ENCODE results near the gene GABPA.

Gene GABPA

GRCh38 chr21:25759573-25759972 is 24.8 kb downstream of the GABPA start:
- peaks cover 4% of the 10 kb centered on the region; the same call in 1 of the 2 replicates for H3K79me2 ChIP-seq (ENCODE audit: low read length)
- H3K27ac ChIP-seq (ENCODE audit: low read length): no peak overlapping the region
- no peak for DNase-seq
- peaks cover 9% of the 10 kb centered on the region; the same call in 1 of the 2 replicates for H3F3A ChIP-seq (ENCODE audit: insufficient read depth, low read length)
- H3K9me2 ChIP-seq (replicated peaks; ENCODE audit: insufficient read depth, low read length): no peaks in the 10 kb centered on the region
- H4K20me1 ChIP-seq (ENCODE audit: insufficient read depth, low read length): no peaks in the 10 kb centered on the region
- H2AFZ ChIP-seq (ENCODE audit: low read length): no peak overlapping the region
- no peak overlapping the region for H3K4me3 ChIP-seq (ENCODE audit: low read length)
- TF ChIP-seq EZH2phosphoT487 (IDR thresholded peaks at IDR 0.05; ENCODE audit: low read length): no peak
- TF ChIP-seq EZH2 (optimal IDR thresholded peaks at IDR 0.05; ENCODE audit: low read depth, low read length): no peak
- TF ChIP-seq CTCF (IDR thresholded peaks at IDR 0.05; ENCODE audit: low read length): no peak
- 0 out of 2 replicates have a peak, but pooled peaks cover 4% of the 10 kb centered on the region for H3K36me3 ChIP-seq (replicated peaks; ENCODE audit: insufficient read depth, low read length)
- no peak overlapping the region for H3K9ac ChIP-seq (ENCODE audit: low read length)
- H3K27me3 ChIP-seq (replicated peaks; ENCODE audit: insufficient read depth, low read length): no peaks in the 10 kb centered on the region
- H3K4me1 ChIP-seq (ENCODE audit: low read length): peaks cover 13% of the 10 kb centered on the region
- H3K4me2 ChIP-seq (ENCODE audit: low read depth, low read length): no peak overlapping the region
- H3K9me3 ChIP-seq (replicated peaks; ENCODE audit: insufficient read depth, low read length): no peaks in the 10 kb centered on the region

GRCh38 chr21:25760061-25760460 is 25.3 kb downstream of the GABPA start:
- no peak for TF ChIP-seq CTCF (IDR thresholded peaks at IDR 0.05; ENCODE audit: low read length)
- no peak for DNase-seq

GRCh38 chr21:25760677-25761076 is 25.9 kb downstream of the GABPA start:
- Histone ChIP-seq H3K4me1 (ENCODE audit: low read length) (peaks cover 9% of the 10 kb centered on the region), H3K27me3 (replicated peaks; ENCODE audit: insufficient read depth, low read length) (no peaks in the 10 kb centered on the region), H3F3A (ENCODE audit: insufficient read depth, low read length) (peaks cover 9% of the 10 kb centered on the region; the same call in 1 of the 2 replicates), H3K9me3 (replicated peaks; ENCODE audit: insufficient read depth, low read length) (no peaks in the 10 kb centered on the region), H3K36me3 (replicated peaks; ENCODE audit: insufficient read depth, low read length) (0 out of 2 replicates have a peak, but pooled peaks cover 4% of the 10 kb centered on the region), H3K79me2 (ENCODE audit: low read length) (peaks cover 4% of the 10 kb centered on the region; the same call in 1 of the 2 replicates), H3K9me2 (replicated peaks; ENCODE audit: insufficient read depth, low read length) (no peaks in the 10 kb centered on the region), H4K20me1 (ENCODE audit: insufficient read depth, low read length) (no peaks in the 10 kb centered on the region), H3K9ac (ENCODE audit: low read length) (no peak overlapping the region), H3K4me3 (ENCODE audit: low read length) (no peak overlapping the region), H3K4me2 (ENCODE audit: low read depth, low read length) (no peak overlapping the region), H2AFZ (ENCODE audit: low read length) (no peak overlapping the region), H3K27ac (ENCODE audit: low read length) (no peak overlapping the region)
- no peak for DNase-seq
- TF ChIP-seq EZH2 (optimal IDR thresholded peaks at IDR 0.05; ENCODE audit: low read depth, low read length) (no peak), CTCF (IDR thresholded peaks at IDR 0.05; ENCODE audit: low read length) (no peak), EZH2phosphoT487 (IDR thresholded peaks at IDR 0.05; ENCODE audit: low read length) (no peak)

More at GRCh38 chr21:25760061-25760460, 25.3 kb downstream of the GABPA start:
- H3F3A ChIP-seq (ENCODE audit: insufficient read depth, low read length): peaks cover 9% of the 10 kb centered on the region; the same call in 1 of the 2 replicates
- no peaks in the 10 kb centered on the region for H4K20me1 ChIP-seq (ENCODE audit: insufficient read depth, low read length)
- H2AFZ ChIP-seq (ENCODE audit: low read length): no peak overlapping the region
- peaks cover 13% of the 10 kb centered on the region for H3K4me1 ChIP-seq (ENCODE audit: low read length)
- 0 out of 2 replicates have a peak, but pooled peaks cover 4% of the 10 kb centered on the region for H3K36me3 ChIP-seq (replicated peaks; ENCODE audit: insufficient read depth, low read length)
- no peak overlapping the region for H3K4me2 ChIP-seq (ENCODE audit: low read depth, low read length)
- H3K9me3 ChIP-seq (replicated peaks; ENCODE audit: insufficient read depth, low read length): no peaks in the 10 kb centered on the region
- H3K27ac ChIP-seq (ENCODE audit: low read length): no peak overlapping the region
- H3K79me2 ChIP-seq (ENCODE audit: low read length): peaks cover 4% of the 10 kb centered on the region; the same call in 1 of the 2 replicates
- no peak overlapping the region for H3K9ac ChIP-seq (ENCODE audit: low read length)
- no peaks in the 10 kb centered on the region for H3K27me3 ChIP-seq (replicated peaks; ENCODE audit: insufficient read depth, low read length)
- no peaks in the 10 kb centered on the region for H3K9me2 ChIP-seq (replicated peaks; ENCODE audit: insufficient read depth, low read length)
- no peak overlapping the region for H3K4me3 ChIP-seq (ENCODE audit: low read length)
